NOMO-1 treated with dmso at 0.1 percent for 144 hours (cell line): ENCODE results near the gene HNRNPH1.
"Not testable (repeated sequence)": the region's sequence is repeated elsewhere in the genome, so short reads cannot be mapped to it uniquely, and the experiment has no call there.

Experiments used
- DNase-seq: peaks from one replicate; lab custom pipeline; 2025; ENCODE audit not compliant: unreplicated experiment; lab: John Stamatoyannopoulos, UW

HNRNPH1 gene

DNA sequence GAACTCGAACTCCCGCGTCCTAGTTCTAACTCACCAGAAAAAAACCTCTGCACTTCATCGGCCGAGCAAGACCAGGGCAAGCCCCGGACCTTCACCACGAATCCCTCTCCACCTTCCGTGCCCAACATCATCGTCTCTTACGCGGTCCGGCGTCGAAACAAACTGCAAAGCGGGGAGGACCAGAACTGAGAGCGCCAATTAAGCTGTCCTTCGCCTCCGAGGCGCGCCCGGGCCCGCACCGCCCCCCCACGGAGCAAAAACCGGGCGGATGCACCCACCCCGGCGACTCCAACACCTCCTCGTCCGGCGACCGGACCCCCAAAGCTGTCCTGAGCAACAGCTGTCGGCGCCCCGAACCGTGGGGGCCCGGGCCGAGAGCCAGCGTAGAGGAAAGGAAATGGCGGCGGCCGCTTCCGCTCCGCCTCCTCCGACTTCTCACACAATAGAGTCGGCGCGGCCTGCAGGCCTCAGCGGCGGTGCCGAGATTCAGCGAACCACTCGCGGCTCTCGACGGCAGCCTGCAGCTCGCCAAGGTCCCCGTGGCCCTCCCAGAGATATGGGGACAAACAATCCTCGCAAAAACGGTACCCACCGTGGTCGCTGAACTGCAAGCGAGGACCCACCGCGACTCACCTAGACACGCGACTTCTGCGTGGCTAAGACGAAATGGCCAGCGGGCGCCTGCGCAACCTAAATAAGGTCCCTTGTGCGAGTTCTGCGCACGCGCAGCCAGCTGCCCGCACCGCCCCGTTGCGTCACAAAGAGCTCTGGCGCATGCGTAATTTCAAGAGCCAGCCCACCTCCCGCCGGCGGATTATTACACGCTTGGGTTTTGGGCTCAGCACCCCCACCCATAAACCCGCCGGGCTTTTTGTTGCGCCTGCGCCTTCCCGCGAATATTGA, at the start of gene HNRNPH1:
TSS of gene HNRNPH1 (minus strand) at position 669 of the 903 bp plus-strand sequence. CDS start at position 131, 538 bp downstream.
- peak; percentile 97 for DNase-seq

DNA sequence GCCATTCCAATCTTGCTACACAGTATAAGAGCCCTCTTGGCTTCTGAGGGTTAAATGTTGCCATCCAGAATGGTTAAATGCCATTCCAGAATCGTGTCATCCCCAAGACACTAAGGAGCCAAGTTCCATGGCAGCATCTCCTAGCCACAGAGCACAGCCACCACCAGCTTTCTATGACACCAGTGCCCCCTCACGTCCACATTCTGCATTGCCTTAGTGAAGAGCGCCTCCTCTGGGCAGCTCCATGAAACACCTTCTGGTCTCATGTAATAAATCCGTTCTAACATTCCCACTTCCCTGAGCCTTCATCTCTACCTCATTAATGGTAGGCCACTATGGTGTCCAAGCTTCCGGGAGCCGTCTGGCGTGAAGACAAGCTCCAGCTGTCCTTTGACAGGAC, 44.9 kb upstream of the HNRNPH1 start:
- peak; percentile 66 for DNase-seq

GRCh38 chr5:179661647-179662046, 38.2 kb upstream of the HNRNPH1 start:
- not testable (repeated sequence) for DNase-seq

DNA sequence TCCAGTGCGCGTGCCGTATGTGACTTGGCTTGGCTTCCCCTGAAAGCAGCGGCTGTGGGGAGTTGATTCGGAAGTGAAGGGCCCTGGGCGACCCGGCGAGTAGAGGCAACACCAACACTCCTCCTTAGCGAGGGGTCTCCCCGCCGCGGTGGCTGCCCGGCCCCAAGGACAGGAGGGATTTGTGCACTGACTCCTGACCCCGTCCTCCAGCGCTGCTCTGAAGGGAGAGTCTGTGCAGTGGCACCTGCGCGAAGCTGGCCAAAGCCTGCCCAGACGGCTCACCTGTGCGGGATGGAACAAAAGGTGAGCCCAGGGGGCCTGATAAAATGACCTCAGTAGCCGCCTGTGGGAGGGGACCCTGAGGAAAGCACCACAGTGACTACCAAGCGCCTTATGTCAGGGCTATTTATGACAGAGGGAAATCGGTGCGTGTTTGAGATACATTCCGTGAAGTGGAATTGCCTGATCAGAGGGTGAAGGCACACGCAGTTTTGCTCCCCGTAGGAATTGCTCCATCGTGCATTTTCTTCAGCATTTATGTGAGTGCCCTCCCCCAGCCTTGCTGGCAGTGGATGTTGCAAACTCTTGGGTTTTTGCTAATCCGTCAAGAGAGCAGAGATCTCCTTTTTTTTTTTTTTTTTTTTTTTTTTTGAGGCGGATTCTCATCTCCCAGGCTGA, 34.8 kb upstream of the HNRNPH1 start:
- peak; percentile 35 for DNase-seq

- DNase-seq, result not testable (repeated sequence)
These were observed 34.1 kb upstream of the HNRNPH1 start for GRCh38 chr5:179657302-179658178.

GRCh38 chr5:179653135-179653534, 29.7 kb upstream of the HNRNPH1 start:
- not testable (repeated sequence) for DNase-seq

DNA sequence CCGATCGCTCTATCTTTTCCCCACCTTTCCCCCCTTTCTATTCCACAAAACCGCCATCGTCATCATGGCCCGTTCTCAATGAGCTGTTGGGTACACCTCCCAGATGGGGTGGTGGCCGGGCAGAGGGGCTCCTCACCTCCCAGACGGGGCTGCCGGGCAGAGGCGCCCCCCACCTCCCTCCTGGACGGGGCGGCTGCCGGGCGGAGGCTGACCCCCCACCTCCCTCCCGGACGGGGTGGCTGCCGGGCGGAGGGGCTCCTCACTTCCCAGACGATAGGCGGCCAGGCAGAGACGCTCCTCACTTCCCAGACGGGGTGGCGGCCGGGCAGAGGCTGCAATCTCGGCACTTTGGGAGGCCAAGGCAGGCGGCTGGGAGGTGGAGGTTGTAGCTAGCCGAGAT, 26.8 kb upstream of the HNRNPH1 start:
- DNase-seq, result not testable (repeated sequence)

- not testable (repeated sequence) for DNase-seq
These were observed 25.8 kb upstream of the HNRNPH1 start for GRCh38 chr5:179649166-179649703.

DNA sequence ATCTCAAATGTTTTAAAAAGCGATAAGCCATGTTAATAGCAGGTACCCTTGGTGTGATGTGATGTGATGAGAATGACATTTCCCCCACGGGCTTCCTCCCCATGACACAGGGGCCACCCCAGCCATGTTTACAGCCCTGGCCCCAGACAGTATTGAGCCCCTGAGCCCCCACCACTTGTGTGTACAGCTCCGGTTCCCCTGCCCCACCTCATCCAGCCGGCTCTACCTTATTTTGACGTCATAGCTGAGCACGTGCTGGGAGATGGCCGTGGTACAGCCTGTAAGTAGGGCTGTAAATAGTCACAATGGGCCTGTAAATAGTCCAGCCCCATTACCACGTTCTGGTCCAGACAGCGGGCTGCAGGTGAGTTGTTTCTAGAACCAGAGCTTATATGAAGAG, 24.9 kb upstream of the HNRNPH1 start:
- DNase-seq, result no peak

DNA sequence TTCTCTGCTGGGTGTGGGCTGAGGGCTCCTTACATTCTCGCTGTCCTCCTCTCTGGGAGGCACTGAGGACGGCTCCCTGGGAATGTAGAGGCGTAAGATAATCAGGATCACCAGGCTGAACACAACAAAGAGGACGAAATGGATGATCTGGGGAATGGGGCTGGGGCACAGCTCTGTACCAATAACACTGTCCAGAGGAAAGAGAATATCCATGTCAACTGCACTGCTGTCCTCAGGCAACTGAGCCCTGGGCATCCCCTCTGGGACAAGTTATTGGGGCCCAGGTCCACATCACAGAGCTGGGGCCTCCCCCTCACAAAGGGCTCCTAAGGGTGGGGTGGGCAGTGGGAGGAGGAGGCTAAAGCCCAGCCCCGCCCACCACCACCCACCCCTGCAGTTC, 21.3 kb upstream of the HNRNPH1 start:
- not testable (repeated sequence) for DNase-seq

DNA sequence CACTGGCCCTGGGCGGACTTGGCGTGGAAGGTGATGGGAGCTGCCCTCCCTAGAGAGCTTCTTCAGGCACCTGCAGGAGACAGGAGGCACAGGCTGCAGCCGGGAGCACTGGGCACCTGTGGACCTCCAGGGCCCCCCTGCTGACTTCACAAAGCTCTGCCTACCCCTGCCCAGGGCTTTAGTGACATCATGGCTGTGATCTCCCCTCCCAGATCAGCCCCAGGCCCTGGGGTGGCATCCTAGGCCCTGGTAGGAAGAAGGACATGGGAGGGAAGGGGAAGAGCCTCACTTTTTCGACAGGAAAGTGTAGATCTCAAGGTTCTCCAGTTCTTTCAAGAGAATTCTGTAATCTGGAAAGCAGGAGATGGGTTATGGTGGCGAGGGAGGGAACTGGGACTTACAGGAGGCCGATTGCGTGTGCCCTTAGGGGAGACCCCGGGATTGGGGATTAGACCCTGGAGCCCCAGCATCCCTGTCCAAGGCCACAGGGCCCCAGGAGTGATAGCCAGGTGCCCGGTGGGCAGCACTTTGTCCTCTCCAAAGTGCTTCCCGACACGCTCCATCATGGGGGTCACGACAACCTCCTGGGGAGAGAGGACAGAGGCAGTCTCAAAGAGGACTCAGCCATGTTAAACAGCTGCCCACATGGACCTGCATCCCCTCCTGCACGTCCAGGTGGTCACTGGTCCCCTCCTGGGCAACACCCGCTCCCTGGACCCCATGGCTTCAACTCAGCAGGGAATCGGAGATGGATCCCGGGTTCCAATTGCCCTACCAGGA, 19.9 kb upstream of the HNRNPH1 start:
- DNase-seq, result not testable (repeated sequence)

- not testable (repeated sequence) for DNase-seq
These were observed 19.2 kb upstream of the HNRNPH1 start for GRCh38 chr5:179642626-179643025.

- not testable (repeated sequence) for DNase-seq
These were observed 18.3 kb upstream of the HNRNPH1 start for GRCh38 chr5:179641745-179642144.

- not testable (repeated sequence) for DNase-seq
These were observed 15.8 kb upstream of the HNRNPH1 start for GRCh38 chr5:179639296-179639695.

DNA sequence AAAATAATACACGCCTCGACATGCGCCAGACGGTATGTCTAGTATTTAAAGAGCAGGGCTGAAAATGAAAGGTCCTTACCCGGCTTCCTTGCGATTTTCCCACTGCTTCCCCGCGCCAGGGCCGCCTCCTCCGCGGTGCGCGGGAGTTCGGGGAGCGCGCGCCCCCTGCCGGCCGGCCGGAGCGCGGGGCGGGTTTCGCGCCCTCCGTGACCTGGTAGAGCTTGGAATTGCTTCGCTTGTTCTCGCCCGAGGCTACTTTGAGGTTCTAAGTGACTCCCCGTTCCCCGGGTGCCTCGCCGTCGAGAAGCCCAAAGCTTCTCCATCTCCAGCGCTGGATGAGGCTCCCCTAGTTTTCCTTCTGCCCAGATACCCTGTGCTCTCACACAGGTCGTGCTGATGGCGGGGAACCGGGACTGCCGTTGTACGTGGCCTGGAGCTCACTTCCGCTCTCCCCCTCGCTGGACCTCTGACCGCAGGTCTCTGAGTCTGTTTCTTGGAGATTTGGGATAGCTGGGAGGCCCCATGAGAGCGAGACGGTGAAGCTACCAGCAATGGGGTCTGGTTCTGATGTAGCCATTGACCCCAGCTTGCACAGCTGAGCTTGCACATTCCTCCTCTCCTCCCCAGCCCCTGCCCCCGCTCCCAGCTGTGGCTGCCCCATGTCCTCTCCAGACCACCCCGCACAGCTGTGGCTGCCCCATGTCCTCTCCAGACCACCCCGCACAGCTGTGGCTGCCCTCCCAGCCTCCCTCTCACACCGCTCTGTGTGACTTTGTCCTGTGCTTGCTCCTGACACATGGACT, 11.1 kb upstream of the HNRNPH1 start:
- DNase-seq, result not testable (repeated sequence)

DNA sequence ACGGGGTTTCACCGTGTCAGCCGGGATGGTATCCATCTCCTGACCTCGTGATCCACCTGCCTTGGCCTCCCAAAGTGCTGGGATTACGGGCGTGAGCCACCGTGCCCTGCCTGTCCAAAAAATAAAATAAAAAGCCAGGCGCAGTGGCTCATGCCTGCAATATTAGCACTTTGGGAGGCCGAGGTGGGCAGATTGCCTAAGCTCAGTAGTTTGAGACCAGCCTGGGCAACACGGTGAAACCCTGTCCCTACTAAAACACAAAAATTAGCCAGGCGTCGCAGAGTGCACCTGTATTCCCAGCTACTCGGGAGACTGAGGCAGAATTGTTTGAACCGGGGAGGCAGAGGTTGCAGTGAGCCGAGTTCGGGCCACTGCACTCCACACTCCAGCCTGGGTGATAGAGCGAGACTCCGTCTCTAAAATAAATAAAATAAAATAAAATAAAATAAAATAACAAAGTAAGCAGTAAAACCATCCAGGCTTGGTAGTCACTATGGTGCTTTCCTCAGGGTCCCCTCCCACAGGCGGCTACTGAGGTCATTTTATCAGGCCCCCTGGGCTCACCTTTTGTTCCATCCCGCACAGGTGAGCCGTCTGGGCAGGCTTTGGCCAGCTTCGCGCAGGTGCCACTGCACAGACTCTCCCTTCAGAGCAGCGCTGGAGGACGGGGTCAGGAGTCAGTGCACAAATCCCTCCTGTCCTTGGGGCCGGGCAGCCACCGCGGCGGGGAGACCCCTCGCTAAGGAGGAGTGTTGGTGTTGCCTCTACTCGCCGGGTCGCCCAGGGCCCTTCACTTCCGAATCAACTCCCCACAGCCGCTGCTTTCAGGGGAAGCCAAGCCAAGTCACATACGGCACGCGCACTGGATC, 10.3 kb upstream of the HNRNPH1 start:
- not testable (repeated sequence) for DNase-seq

DNA sequence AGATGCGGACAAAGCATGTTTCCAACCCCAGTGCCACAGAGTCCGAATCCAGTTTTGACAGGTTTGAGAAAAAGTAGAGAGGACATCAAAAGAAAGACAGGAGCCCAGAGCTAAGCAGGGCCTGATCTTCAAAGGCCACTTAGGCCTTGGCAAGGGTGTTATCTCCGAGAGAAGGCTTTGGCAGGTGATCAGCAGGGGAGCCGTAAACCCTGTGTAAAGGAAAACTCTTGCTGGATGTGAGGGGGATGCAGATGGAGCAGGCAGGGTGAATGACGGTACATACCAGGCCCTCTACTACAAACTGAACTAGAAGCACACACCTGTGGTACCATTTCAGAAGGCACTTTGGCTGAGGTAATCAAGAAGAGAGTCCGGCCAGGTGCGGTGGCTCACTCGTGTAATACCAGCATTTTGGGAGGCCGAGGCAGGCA, 1.4 kb upstream of the HNRNPH1 start:
- DNase-seq, result no peak
